PC-3 (cell line): ENCODE data around the gene ZBTB7A. TPM values are rescaled to one million over a fixed set of nuclear protein-coding genes. Genes with fewer than 3 reads are reported as not detected.
A peak's percentile ranks its signal among the peaks of the same experiment; 100 is the strongest.

Experiments
- ATAC-seq: fragments of 200-7000 bp; cut with Tn5 transposase; 2 replicates; pipeline ENCODE4 v1.9.1; 2020; ENCODE audit warnings: mild to moderate bottlenecking, moderate library complexity
- Bru-seq: library from RNA; stranded (reverse); fragments of 400-500 nt; gene quantifications from one replicate; lab custom pipeline; 2021; lab: Mats Ljungman, UMichigan
- BruChase-seq, 2 experiments: library from RNA; stranded (reverse); fragments of 400-500 nt; gene quantifications; one replicate each; lab custom pipeline; 2021; lab: Mats Ljungman, UMichigan
- BruUV-seq: library from RNA; stranded (reverse); fragments of 400-500 nt; replicated peaks from 2 replicates; lab custom pipeline; 2021; lab: Mats Ljungman, UMichigan
- CTCF ChIA-PET: fragments of 300-600 bp; sonication (Branson Sonifier 250); formaldehyde crosslinking; loops from one replicate; lab custom pipeline; 2022; ENCODE audit warnings: antibody characterized with exemption; lab: Charles Lee
- POLR2A ChIA-PET: fragments of 300-600 bp; sonication (Branson Sonifier 250); formaldehyde crosslinking; loops from one replicate; lab custom pipeline; 2022; ENCODE audit warnings: antibody characterized with exemption; ENCODE audit not compliant: unreplicated experiment; lab: Charles Lee
- DNase-seq: peaks from one replicate; pipeline ENCODE4 v3.0.0-alpha.2; 2015
- H2AFZ ChIP-seq: fragments of 300-600 bp; sonication (generic); 2 replicates; pipeline ENCODE4 v1.6.0; 2016; ENCODE audit warnings: antibody characterized with exemption, low read length
- H3F3A ChIP-seq: fragments of 300-600 bp; sonication (generic); one replicate; pipeline ENCODE4 v1.6.0; 2017; ENCODE audit warnings: antibody characterized with exemption, low read length, control low read depth, mild to moderate bottlenecking; ENCODE audit not compliant: unreplicated experiment
- H3K27ac ChIP-seq: fragments of 300-600 bp; sonication (generic); 2 replicates; pipeline ENCODE4 v1.5.1; 2016; ENCODE audit warnings: mild to moderate bottlenecking, low read length
- H3K27me3 ChIP-seq: fragments of 300-600 bp; sonication (generic); 2 replicates; pipeline ENCODE4 v1.6.1; 2016; ENCODE audit warnings: low read length, mixed read lengths
- H3K36me3 ChIP-seq: fragments of 300-600 bp; sonication (generic); 2 replicates; pipeline ENCODE4 v1.6.1; 2016; ENCODE audit warnings: low read depth, mixed run types, low read length, mixed read lengths
- H3K4me1 ChIP-seq: fragments of 300-600 bp; sonication (generic); 2 replicates; pipeline ENCODE4 v1.5.1; 2016; ENCODE audit warnings: low read length; ENCODE audit not compliant: insufficient read depth
- H3K4me2 ChIP-seq: fragments of 300-600 bp; sonication (generic); 2 replicates; pipeline ENCODE4 v1.6.0; 2016; ENCODE audit warnings: low read length
- H3K4me3 ChIP-seq: fragments of 300-600 bp; sonication (generic); 2 replicates; pipeline ENCODE4 v1.5.1; 2016; ENCODE audit warnings: mild to moderate bottlenecking, low read length, mixed read lengths
- H3K79me2 ChIP-seq: fragments of 300-600 bp; sonication (generic); 2 replicates; pipeline ENCODE4 v1.6.1; 2017; ENCODE audit warnings: low read length, mixed read lengths
- H3K9ac ChIP-seq: fragments of 300-600 bp; sonication (generic); 2 replicates; pipeline ENCODE4 v1.6.0; 2016; ENCODE audit warnings: mild to moderate bottlenecking, low read length
- H3K9me2 ChIP-seq: fragments of 300-600 bp; sonication (generic); replicated peaks from 2 replicates; pipeline ENCODE4 v1.6.1; 2016; ENCODE audit warnings: mixed run types, low read length, mixed read lengths
- H3K9me3 ChIP-seq: fragments of 300-600 bp; sonication (generic); 2 replicates; pipeline ENCODE4 v1.6.1; 2016; ENCODE audit warnings: low read length, mixed read lengths
- H4K20me1 ChIP-seq: fragments of 300-600 bp; sonication (generic); 2 replicates; pipeline ENCODE4 v1.6.1; 2016; ENCODE audit warnings: low read length, mixed read lengths
- CTCF ChIP-seq: fragments of 300-600 bp; sonication (generic); conservative IDR thresholded peaks from 2 replicates; pipeline ENCODE4 v1.5.1; 2017; ENCODE audit warnings: antibody characterized with exemption, low read depth, mild to moderate bottlenecking, low read length
- EZH2 ChIP-seq: fragments of 300-600 bp; sonication (generic); IDR thresholded peaks from one replicate; pipeline ENCODE4 v1.6.1; 2017; ENCODE audit warnings: antibody characterized with exemption, mild to moderate bottlenecking, low read length; ENCODE audit not compliant: unreplicated experiment
- EZH2phosphoT487 ChIP-seq: fragments of 300-600 bp; sonication (generic); IDR thresholded peaks from 2 replicates; pipeline ENCODE4 v1.6.1; 2018; ENCODE audit warnings: mild to moderate bottlenecking, antibody characterized with exemption, low read length, borderline replicate concordance
- intact Hi-C: fragments of 100-400 bp; cut with micrococcal nuclease; formaldehyde crosslinking; loops from 2 replicates; pipeline ENCODE4 v1.9.0; 2023
- long read RNA-seq: library from polyadenylated mRNA; unstranded; transcript quantifications from one replicate; pipeline ENCODE4 v2.0.0, GENCODE V29; 2021; ENCODE audit not compliant: unreplicated experiment
- total RNA-seq: library from RNA; depleted of rRNA; stranded (reverse); fragments of >200 nt; gene quantifications from 2 replicates; pipeline ENCODE4 v1.2.3, GENCODE V29; 2014; rRNA removed

The ZBTB7A gene
- total RNA-seq (16.7 and 40.2 TPM in 2 replicates), Bru-seq, nascent RNA (percentile 73 among the genes with signal in this experiment), BruChase-seq, experiment 1, labeled RNA remaining after a 6-hour chase (percentile 79 among the genes with signal in this experiment), BruChase-seq, experiment 2, labeled RNA remaining after a 2-hour chase (percentile 83 among the genes with signal in this experiment)
- long read RNA-seq, full-length matches to known transcripts, result 110 of 191 reads
- long read RNA-seq, partial matches to known transcripts, result 16 of 191 reads
- long read RNA-seq, other reads (novel, unspliced or antisense), result 65 of 191 reads

- H3K4me1 ChIP-seq, result peaks cover 17% of the 10 kb centered on the region
- no peaks in the 10 kb centered on the region for H3F3A ChIP-seq
- TF ChIP-seq CTCF (no peak), EZH2phosphoT487 (no peak), EZH2 (no peak)
- ATAC-seq, result peak; percentile 25
- H3K4me3 ChIP-seq, result peak within 1 kb of the TSS; percentile 76
- no peaks in the 10 kb centered on the region for H3K9me3 ChIP-seq
- peak; percentile 53 for DNase-seq
- peak within 1 kb of the TSS; percentile 55; the same call in 1 of the 2 replicates for H3K9ac ChIP-seq
- intact Hi-C loops, result no loop called here
- CTCF ChIA-PET, result interaction anchor here (0.6 kb wide), 1 partner anchor 1506 kb away, joined by 5 read pairs; no protein-coding TSS in a partner anchor
- POLR2A ChIA-PET, result interaction anchor here (0.6 to 0.7 kb wide), 2 partner anchors 14 to 906 kb away, joined by 4 to 16 read pairs; no protein-coding TSS in a partner anchor
- H3K27ac ChIP-seq, result no peak within 1 kb of the TSS
- BruUV-seq, result no TSS peak
- H2AFZ ChIP-seq, result peak within 1 kb of the TSS; percentile 76; the same call in 1 of the 2 replicates
- peaks cover 33% of the 10 kb centered on the region for H3K79me2 ChIP-seq
- no peaks in the 10 kb centered on the region for H3K9me2 ChIP-seq
- no peaks in the 10 kb centered on the region for H3K27me3 ChIP-seq
- peak within 1 kb of the TSS; percentile 82 for H3K4me2 ChIP-seq
- no peaks in the 10 kb centered on the region for H3K36me3 ChIP-seq
- H4K20me1 ChIP-seq, result peaks cover 14% of the 10 kb centered on the region; the same call in 1 of the 2 replicates
Measured at GRCh38 chr19:4066682-4067395, at the start of gene ZBTB7A. Gene ZBTB7A, minus strand, starts transcription at chr19:4066899. Its CDS starts 11,667 bp downstream, at chr19:4055232.

- H2AFZ ChIP-seq, result no peak overlapping the region
- no peak overlapping the region for H3K27ac ChIP-seq
- H3K36me3 ChIP-seq, result peaks cover 2% of the 10 kb centered on the region; the same call in 1 of the 2 replicates
- no peak overlapping the region for H3K9ac ChIP-seq
- POLR2A ChIA-PET, result no interaction called here
- H3K4me1 ChIP-seq, result no peaks in the 10 kb centered on the region
- DNase-seq, result no peak
- intact Hi-C loops, result no loop called here
- H3K9me2 ChIP-seq, result no peaks in the 10 kb centered on the region
- ATAC-seq, result no peak
- H3K79me2 ChIP-seq, result peaks cover 14% of the 10 kb centered on the region
- H3K9me3 ChIP-seq, result no peaks in the 10 kb centered on the region
- no peak overlapping the region for H3K4me3 ChIP-seq
- no peaks in the 10 kb centered on the region for H3F3A ChIP-seq
- H3K4me2 ChIP-seq, result no peak overlapping the region
- no peaks in the 10 kb centered on the region for H4K20me1 ChIP-seq
- CTCF ChIA-PET, result no interaction called here
- no peak for TF ChIP-seq EZH2
- TF ChIP-seq CTCF, result no peak
- no peak for TF ChIP-seq EZH2phosphoT487
- BruUV-seq, result no TSS peak
- H3K27me3 ChIP-seq, result no peaks in the 10 kb centered on the region
Measured at GRCh38 chr19:4115818-4116385, 49.2 kb upstream of the ZBTB7A start.
